GM19463 (cell line): ENCODE data around the gene GDPD1.
"Not testable (repeated sequence)": the region's sequence is repeated elsewhere in the genome, so short reads cannot be mapped to it uniquely, and the experiment has no call there.

ENCODE experiments used
- ATAC-seq: cut with Tn5 transposase; IDR thresholded peaks from one replicate; pipeline ENCODE4 v1.9.1; 2021; ENCODE audit warnings: mild to moderate bottlenecking, moderate library complexity; ENCODE audit not compliant: unreplicated experiment

The GDPD1 gene

DNA sequence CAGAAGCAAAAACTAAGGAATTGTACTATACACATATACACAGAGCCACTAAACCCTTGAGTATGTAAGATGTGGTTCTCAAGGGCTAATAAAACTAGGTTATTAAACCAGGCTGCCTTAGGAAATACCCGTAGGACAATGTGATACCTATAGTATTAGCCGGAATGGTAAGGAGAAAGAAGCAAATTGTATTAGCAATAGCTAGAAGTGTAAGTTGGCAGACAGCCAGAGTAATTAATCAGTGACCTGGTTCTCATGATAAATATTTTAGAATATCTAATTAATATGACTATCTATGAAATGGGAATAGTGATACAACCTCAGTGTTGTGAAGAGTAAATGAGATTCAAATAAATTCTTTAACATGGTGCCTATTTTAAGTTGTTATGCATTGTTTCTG is 18.6 kb downstream of the GDPD1 start:
- ATAC-seq, result no peak

DNA sequence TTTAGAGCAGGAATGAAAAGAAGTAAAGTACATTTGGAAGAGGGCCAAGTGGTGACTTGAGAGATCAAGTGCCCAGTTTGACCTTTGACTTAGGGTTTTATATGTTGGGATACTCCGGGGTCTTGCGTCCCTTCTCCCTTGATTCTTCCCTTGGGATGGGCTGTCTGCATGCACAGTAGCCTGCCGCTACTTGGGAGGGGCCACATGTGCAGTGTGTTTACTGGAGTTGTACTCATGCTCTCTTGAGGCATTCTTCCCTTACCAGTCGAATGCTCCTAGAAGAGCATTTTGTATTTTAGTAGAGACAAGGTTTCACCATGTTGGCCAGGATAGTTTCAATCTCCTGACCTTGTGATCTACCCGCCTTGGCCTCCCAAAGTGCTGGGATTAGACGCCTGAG is 23.8 kb downstream of the GDPD1 start:
- no peak for ATAC-seq

DNA sequence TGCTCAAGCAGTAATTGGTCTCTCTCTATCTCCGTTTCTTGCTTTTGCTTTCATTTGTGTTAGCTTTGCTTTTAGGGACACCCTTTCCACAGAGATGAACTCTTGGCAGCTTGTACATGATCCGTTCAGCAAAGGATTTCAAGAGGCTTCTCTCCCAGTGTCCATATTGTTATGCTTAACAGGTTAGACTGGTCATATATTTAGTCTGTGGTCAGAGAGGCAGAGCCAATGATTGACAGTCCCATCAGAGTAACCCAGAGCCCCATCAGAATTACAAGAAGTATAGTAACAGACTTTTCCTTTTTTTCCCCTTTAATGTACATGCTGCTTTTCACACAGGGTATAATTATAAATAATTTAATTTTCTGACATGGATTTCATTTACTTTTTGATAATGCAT is 34.4 kb downstream of the GDPD1 start:
- ATAC-seq, result no peak

DNA sequence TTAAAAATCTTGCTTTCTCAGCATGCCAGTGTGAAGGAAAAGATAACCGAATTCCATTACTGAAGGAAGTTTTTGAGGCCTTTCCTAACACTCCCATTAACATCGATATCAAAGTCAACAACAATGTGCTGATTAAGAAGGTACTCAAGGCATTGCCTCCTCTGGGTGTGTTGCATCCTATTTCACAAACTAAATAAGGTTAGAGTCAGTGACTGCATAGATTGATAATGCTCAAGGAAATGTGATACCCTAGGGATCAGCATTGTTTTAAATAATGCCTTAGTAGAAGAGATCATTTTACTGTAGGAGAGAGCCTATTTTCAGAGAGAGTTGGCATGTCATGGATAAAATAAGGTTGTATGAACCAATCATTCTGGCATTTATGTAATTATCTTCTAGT is 36.8 kb downstream of the GDPD1 start:
- ATAC-seq, result no peak

DNA sequence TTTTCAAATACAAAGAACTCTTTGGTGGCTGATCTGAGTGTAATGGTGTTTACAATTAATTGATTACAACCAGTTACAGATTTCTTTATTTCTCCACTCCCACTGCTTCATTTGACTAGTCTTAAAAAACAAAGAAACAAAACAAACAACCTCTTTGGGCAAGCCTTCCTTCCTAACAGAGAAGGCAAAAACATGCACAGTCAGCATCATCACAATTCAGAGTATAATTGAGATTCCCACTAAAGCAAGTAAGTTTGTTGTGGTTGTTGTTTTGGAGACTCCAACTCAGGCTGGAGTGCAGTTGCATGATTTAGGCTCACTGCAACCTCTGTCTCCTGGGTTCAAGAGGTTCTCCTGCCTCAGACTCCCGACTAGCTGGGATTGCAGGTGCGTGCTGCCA is 40.4 kb downstream of the GDPD1 start:
- no peak for ATAC-seq

DNA sequence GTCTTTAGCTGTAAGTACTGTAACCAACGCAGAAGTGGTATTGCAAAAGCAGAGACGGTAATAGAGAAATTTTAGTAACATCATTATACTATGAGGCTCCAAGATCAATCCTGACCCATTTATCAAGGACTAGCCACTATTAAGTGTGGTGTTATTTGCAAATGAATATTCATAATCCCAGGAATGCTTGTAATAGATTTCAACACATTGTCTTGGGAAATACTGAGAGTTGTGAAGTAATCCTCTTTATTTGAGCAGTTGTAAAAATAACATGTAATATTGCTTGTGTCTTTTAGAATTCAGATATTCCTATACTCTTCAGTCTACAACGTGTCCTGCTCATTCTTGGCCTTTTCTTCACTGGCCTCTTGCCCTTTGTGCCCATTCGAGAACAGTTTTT is 46.4 kb downstream of the GDPD1 start:
- no peak for ATAC-seq

DNA sequence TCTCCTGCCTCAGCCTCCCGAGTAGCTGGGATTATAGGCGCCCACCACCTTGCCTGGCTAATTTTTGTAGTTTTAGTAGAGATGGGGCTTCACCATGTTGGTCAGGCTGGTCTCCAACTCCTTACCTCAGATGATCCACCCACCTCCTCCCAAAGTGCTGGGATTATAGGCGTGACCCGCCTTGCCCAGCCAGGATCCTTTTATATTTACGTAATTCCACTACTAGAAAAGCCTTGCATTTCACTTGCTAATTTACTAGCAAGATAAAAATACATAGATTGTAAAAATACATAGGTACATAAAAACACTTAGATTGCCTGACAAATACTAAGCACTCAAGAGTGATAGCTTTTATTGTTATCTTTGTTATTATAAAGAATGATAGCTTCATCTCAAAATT is 47.5 kb downstream of the GDPD1 start:
- ATAC-seq, result no peak

DNA sequence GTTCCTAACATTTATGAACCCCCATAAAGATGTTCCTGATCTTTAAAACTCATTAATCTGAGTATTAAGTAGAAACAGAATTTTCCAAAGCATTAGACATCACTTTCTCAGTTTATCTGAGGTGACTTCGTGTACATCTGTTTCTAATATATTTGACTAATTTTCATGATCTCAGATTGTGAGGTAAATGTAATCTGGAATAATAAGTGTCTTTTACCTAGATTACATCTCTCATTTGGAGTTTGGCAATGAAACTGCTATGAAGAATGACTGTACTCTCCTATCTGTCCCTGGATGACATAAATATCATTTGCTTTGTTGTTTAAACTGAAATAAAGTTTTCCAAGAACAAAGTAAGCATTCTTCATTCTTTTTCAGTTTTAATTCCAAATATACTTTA is 55.3 kb downstream of the GDPD1 start:
- no peak for ATAC-seq

DNA sequence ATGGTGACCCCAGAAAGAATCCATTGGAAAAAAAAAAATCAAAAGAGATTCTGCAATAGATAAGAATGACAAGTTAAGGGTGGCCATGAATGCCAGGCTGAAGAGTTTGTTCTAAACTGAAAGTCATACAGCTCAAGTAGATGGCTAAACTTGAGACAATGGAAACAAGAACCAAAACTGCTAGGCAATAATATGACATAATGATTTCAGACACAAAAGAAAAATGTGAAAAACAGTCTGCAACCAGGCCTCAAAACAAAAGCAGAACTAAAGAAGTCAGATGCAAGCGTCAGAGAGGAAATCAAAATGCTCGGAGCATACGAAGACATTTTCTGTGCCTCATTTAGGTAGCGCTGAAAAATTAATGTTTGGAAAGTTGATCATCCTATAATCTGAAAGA is 56.7 kb downstream of the GDPD1 start:
- no peak for ATAC-seq

DNA sequence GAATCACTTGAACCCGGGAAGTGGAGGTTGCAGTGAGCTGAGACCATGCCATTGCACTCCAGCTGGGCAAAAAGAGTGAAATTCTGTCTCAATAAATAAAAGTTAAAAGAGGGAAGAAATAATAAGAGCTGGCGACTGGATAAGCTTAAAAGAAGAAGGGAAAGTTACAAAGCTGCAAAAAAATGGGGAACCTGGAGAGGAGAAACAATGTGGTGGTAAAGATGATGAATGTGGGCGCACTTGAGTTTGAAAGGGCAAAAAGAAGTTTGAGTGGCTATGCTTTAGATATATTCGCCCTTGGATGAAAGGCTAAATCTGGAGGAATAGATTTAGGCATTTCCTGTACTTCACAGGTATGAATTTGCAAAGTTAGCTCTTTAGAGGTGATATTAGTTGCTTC is 58.1 kb downstream of the GDPD1 start:
- ATAC-seq, result no peak

DNA sequence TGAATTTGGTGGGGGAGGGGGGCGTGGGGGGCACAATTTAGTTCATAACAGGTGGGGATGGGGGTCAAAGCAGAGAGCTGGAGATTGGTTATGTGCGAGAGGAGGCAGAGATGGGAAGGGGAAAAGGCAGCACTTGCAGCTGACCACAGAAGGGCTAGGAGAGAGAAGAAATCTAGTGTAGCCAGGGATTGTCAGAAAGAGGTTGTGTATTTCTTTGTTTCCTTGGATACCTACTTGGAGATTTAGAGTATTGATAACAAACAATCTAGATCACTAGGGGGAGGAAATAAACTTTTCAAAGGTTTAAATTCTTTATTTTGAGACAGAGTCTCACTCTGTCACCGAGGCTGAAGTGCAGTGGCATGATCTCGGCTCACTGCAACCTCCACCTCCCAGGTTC is 64.0 kb downstream of the GDPD1 start:
- no peak for ATAC-seq

DNA sequence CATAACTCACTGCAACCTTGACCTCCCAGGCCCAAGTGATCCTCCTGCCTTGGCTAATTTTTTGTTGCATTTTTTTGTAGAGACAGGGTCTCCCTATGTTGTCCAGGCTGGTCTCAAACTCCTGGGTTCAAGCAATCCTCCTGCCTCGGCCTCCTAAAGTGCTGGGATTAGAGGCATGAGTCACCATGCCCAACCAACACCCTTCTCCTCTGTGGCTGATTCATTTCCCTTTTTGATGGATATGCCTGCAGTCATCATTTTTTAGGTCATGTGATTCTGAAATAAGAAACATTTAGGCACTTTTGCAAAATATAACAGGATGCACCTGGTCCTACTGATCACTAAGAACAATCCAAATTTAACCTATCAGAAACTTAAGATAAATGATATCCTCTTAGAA is 67.1 kb downstream of the GDPD1 start:
- no peak for ATAC-seq

DNA sequence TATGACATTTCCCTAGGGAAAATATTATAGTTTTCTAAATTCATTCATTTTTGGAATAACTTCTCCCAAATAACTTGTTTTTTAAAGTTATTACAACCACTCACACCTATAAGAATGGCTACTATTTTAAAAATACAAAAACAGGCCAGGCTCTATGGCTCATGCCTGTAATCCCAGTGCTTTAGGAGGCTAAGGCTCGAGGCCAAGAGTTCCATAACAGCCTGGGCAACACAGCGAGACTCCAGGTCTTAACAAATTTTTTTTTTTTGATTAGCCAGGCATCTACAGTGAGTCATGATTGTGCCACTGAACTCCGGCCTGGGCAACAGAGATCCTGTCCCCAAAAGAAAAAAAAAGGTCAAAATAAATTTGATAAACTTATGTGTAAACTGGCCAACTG is 67.6 kb downstream of the GDPD1 start:
- no peak for ATAC-seq

DNA sequence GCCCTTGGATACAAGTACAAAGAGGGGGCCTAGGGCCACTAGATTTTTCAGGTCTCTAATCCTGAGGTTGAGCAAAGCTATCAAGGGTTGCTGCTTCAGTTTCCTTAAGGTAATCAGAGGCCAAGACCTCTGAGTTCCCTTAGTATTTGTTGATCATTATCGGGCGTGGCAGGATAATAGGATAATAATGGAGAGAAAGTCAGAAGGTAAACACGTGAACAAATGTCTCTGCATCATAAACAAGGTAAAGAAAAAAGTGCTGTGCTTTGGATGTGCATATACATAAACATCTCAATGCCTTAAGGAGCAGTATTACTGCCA is 69.6 kb downstream of the GDPD1 start:
- ATAC-seq, result no peak

DNA sequence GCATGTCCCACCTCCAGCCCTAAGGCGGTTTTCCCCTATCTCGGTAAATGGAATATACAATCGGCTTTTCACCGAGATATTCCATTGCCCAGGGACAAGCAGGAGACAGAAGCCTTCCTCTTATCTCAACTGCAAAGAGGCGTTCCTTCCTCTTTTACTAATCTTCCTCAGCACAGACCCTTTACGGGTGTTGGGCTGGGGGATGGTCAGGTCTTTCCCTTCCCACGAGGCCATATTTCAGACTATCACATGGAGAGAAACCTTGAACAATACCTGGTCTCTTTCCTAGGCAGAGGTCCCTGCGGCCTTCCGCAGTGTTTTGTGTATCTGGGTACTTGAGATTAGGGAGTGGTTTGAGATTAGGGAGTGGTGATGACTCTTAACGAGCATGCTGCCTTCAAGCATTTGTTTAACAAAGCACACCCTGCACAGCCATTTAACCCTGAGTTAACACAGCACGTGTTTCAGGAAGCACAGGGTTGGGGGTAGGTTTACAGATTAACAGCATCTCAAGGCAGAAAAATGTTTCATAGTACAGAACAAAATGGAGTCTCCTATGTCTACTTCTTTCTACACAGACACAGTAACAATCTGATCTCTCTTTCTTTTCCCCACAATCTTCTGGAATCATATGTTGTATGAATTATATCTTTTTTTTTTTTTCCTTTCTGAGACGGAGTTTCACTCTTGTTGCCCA is 70.1 kb downstream of the GDPD1 start:
- not testable (repeated sequence) for ATAC-seq

DNA sequence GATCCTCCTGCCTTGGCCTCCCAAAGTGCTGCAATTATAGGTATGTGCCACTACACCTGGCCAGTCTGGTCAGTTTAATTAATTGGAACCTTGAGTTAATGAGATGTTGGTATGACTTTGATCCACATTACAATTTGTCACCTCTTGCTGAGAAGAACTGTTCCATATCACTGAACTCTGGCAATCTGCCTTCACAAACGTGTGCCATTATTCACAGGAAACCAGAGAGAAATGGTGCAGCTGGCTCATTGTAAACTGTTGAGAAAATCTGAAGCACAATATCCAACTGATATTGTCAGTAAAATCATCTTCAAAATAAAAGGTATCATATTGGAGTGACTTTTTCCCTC is 71.8 kb downstream of the GDPD1 start:
- no peak for ATAC-seq

DNA sequence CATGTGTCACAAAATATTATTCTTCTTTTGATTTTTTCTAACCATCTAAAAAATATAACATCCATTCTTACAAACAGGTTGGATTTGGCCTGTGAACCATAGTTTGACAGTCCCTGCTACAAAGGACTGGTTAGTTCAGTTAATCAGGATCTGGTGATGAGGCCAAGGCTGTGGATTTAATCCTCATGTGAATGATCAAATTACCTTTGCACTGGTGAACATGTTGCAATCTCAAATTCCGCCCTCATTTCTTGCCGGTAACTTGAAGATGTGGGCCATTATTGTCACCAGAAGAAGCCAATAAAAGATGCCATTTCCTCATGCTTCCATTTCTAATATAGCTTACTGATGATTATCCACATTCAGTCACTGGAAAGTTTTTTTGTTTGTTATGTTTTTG is 75.9 kb downstream of the GDPD1 start:
- no peak for ATAC-seq

DNA sequence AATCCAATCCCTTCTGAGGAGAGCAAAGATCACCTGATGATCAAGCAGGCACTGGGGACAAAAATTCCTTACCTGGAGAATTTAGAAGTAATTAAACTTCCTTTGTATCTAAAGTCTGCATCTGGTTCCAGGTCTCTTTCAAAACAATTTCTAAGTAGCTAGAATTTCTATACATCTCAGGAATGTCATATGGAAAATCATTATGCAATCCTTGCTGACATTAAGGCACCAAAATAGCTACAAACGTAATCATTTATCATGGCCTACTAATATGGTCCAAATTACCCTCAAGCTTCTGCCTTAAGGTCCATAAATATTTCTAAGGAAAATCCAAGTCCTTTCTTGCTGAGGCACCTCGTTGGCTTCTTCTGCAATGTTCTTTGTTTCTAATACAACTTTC is 78.2 kb downstream of the GDPD1 start:
- ATAC-seq, result no peak

DNA sequence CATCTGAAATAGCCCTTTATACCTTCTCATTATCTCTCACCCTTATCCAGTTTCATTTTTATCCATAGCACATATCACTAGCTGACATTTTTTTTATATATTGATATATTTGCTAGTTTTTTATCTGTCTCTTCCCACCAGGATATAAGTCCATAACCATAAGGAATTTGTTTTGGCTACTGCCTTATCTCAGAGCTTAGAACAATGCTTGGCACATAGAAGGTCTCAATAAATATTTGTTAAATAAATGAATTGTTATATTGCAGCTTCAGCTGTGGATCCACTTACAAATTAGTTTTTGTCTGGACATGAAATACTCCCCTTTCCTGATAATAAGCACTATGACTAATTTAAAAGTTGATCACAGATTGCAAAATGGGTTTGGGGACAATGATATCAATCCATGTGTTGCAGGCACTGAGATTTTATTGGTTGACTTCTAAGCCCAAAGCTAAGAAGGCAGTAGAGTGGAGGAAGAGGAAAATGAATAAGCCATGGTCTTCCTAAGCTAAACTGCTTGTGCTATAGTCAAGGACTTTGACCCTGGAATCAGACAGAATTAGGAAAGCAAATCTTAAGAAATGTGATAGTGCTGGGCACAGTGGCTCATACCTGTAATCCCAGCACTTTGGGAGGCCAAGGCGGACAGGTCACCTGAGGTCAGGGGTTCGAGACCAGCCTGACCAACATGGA is 79.2 kb downstream of the GDPD1 start:
- no peak for ATAC-seq

DNA sequence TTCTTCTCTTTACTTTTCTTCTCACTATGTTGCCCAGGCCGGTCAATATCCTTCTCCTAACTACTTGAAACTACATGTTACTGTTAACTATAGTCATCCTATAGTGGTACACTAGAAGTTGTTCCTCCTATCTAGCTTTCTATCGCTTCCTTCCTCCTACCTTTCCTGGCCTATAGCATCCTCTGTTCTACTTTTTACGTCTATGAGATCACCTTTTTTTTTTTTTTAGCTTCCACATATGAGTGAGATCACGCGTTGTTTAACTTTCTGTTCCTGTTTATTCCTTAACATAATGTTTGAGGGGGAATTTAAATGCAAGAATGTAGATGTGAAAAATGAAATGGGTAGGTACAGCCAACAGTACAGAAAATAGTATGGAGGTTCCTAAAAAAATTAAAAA is 80.6 kb downstream of the GDPD1 start:
- ATAC-seq, result no peak

DNA sequence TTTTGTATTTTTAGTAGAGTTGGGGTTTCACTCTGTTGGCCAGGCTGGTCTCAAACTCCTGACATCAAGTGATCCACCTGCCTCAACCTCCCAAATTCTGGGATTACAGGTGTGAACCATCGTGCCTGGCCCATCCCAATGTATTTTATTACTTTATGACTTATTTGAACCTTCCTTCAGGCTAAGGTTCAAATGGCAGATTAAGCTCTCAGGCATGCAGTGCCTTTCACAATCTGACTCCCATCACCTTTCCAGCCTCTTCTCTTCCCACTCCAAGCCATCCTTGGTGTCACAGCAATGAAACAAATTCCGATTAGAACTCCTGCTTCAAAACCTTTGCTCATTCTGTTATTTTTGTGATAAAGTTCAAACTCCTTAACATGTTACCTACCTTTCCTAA is 84.5 kb downstream of the GDPD1 start:
- no peak for ATAC-seq

DNA sequence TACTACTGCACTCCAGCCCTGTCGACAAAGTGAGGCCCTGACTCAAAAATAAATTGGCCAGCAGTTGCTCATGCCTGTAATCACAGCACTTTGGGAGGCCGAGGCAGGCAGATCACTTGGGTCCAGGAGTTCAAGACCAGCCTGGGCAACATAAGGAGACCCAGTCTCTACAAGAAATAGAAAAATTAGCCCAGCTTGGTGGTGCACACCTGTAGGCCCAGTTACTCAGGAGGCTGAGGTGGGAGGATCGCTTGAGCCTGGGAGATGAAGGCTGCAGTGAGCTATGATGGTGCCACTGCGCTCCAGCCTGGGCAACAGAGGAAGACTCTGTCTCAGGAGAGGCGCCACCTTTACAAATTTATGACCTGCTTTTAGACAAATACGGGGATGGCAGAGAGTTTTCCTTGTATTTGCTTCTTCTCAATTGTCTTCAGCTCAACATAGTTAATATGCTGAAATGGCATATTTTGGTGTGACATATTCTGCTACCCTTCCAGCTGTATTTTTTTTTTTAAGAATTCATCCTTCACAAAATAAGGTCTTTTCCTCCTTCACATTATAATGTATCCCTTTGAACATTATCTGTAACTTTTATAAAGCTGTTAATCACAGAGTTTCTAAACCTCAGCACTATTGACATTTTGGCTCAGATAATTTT is 90.1 kb downstream of the GDPD1 start:
- no peak for ATAC-seq

DNA sequence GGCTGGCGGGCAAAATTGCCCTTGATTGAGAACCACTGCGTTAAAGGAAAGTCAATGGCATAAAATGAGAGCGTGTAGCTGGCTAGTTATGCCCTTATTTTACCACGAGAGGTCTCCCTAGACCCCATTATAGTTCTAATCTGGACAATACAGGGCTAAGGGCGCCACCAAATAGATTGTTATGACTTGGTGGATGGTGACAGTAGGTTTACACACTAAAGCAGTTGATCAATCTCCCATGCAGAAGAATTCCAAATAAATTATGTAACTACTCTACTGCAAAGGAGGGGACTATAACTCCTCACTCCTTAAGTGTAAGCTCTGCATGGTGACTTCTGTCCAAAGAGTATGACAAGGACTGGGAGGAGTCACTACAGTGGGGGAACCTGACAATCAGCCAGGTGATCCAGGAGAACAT is 90.7 kb downstream of the GDPD1 start:
- no peak for ATAC-seq
